Neural cell (in vitro differentiated cells): ENCODE results near the gene HSPA1A. TPM values are rescaled to one million over a fixed set of nuclear protein-coding genes. Genes with fewer than 3 reads are reported as not detected.

Experiments
- H2AFZ ChIP-seq: fragments of 200-600, 300-800 bp; sonication (generic), shearing (Covaris generic); 2 replicates; pipeline ENCODE4 v1.6.0; 2014; ENCODE audit warnings: low read depth, mild to moderate bottlenecking, antibody characterized with exemption, low read length, moderate library complexity
- H3F3A ChIP-seq: fragments of 200-600 bp; shearing (Covaris generic); 2 replicates; pipeline ENCODE4 v1.6.1; 2016; ENCODE audit warnings: mild to moderate bottlenecking, moderate library complexity, mixed read lengths, antibody characterized with exemption, low read length; ENCODE audit not compliant: insufficient read depth, poor library complexity, severe bottlenecking
- H3K27ac ChIP-seq: fragments of 200-600, 300-800 bp; sonication (generic), shearing (Covaris generic); 2 replicates; pipeline ENCODE4 v1.5.1; 2014; ENCODE audit warnings: mild to moderate bottlenecking, low read length, moderate library complexity
- H3K27me3 ChIP-seq: fragments of 300-800, 200-600 bp; sonication (generic), shearing (Covaris generic); 2 replicates; pipeline ENCODE4 v1.6.0; 2014; ENCODE audit warnings: mild to moderate bottlenecking, low read depth, low read length, moderate library complexity; ENCODE audit not compliant: insufficient read depth
- H3K36me3 ChIP-seq: fragments of 300-800, 200-600 bp; sonication (generic), shearing (Covaris generic); 2 replicates; pipeline ENCODE4 v1.5.1; 2014; ENCODE audit warnings: mild to moderate bottlenecking, antibody characterized with exemption, low read length, moderate library complexity; ENCODE audit not compliant: insufficient read depth
- H3K4me2 ChIP-seq: fragments of 300-800, 200-600 bp; sonication (generic), shearing (Covaris generic); 2 replicates; pipeline ENCODE4 v1.6.0; 2014; ENCODE audit warnings: mild to moderate bottlenecking, low read length
- H3K4me3 ChIP-seq: fragments of 300-800, 200-600 bp; sonication (generic), shearing (Covaris generic); 2 replicates; pipeline ENCODE4 v1.5.1; 2014; ENCODE audit warnings: mild to moderate bottlenecking, low read length, moderate library complexity
- H3K79me2 ChIP-seq: fragments of 200-600 bp; shearing (Covaris generic); replicated peaks from 2 replicates; pipeline ENCODE4 v1.6.0; 2014; ENCODE audit warnings: mild to moderate bottlenecking, low read length, moderate library complexity; ENCODE audit not compliant: insufficient read depth
- H3K9ac ChIP-seq: fragments of 300-800, 200-600 bp; sonication (generic), shearing (Covaris generic); 2 replicates; pipeline ENCODE4 v1.6.1; 2016; ENCODE audit warnings: mild to moderate bottlenecking, low read length, mixed read lengths
- H3K9me2 ChIP-seq: fragments of 200-600 bp; shearing (Covaris generic); 2 replicates; pipeline ENCODE4 v1.6.1; 2016; ENCODE audit warnings: mild to moderate bottlenecking, low read length, mixed read lengths; ENCODE audit not compliant: insufficient read depth
- H3K9me3 ChIP-seq: fragments of 200-600, 300-800 bp; sonication (generic), shearing (Covaris generic); 2 replicates; pipeline ENCODE4 v1.6.1; 2016; ENCODE audit warnings: mild to moderate bottlenecking, mixed run types, low read length, moderate library complexity, mixed read lengths
- H4K20me1 ChIP-seq: fragments of 200-600 bp; shearing (Covaris generic); 2 replicates; pipeline ENCODE4 v1.6.1; 2016; ENCODE audit warnings: mild to moderate bottlenecking, mixed run types; ENCODE audit not compliant: insufficient read depth
- EP300 ChIP-seq: fragments of 450-650 bp; conservative IDR thresholded peaks from 2 replicates; pipeline ENCODE4 v1.6.1; 2014; ENCODE audit warnings: antibody characterized with exemption, mild to moderate bottlenecking, moderate library complexity; ENCODE audit not compliant: poor library complexity, severe bottlenecking
- EZH2 ChIP-seq: fragments of 200-600, 300-800 bp; shearing (Covaris generic), sonication (generic); IDR thresholded peaks from 2 replicates; pipeline ENCODE4 v1.6.1; 2014; ENCODE audit warnings: antibody characterized with exemption, low read length, borderline replicate concordance, mild to moderate bottlenecking; ENCODE audit not compliant: insufficient read depth, poor library complexity, severe bottlenecking
- MXI1 ChIP-seq: fragments of 450-650 bp; conservative IDR thresholded peaks from 2 replicates; pipeline ENCODE4 v1.6.1; 2014; ENCODE audit warnings: antibody characterized with exemption, mild to moderate bottlenecking; ENCODE audit not compliant: poor library complexity, severe bottlenecking
- POLR2AphosphoS5 ChIP-seq: IDR thresholded peaks from 2 replicates; pipeline ENCODE4 v1.6.1; 2012
- RAD21 ChIP-seq: fragments of 450-650 bp; conservative IDR thresholded peaks from 2 replicates; pipeline ENCODE4 v1.6.1; 2014; ENCODE audit warnings: antibody characterized with exemption, mild to moderate bottlenecking, moderate library complexity
- SMC3 ChIP-seq: fragments of 450-650 bp; conservative IDR thresholded peaks from 2 replicates; pipeline ENCODE4 v1.6.1; 2014; ENCODE audit warnings: antibody characterized with exemption, mild to moderate bottlenecking, moderate library complexity; ENCODE audit not compliant: poor library complexity
- TAF1 ChIP-seq: IDR thresholded peaks from 2 replicates; pipeline ENCODE4 v1.6.1; 2012; ENCODE audit warnings: low read depth
- polyA plus RNA-seq: library from polyadenylated mRNA; depleted of rRNA; stranded (reverse); fragments of >200 nt; gene quantifications from 2 replicates; pipeline ENCODE4 v1.2.3, GENCODE V29; 2014
- TF ChIP-seq, protein P1 (sequence below): fragments of 450-650 bp; IDR thresholded peaks from 2 replicates; pipeline ENCODE4 v1.5.1; 2014; ENCODE audit warnings: antibody characterized with exemption, mild to moderate bottlenecking, moderate library complexity; ENCODE audit not compliant: poor library complexity, severe bottlenecking
- TF ChIP-seq, protein P2 (sequence below): IDR thresholded peaks from 2 replicates; pipeline ENCODE4 v1.6.1; 2012; ENCODE audit warnings: borderline replicate concordance

HSPA1A gene
- polyA plus RNA-seq, 1 donor from 2014 or later, result 50.9 TPM

DNA sequence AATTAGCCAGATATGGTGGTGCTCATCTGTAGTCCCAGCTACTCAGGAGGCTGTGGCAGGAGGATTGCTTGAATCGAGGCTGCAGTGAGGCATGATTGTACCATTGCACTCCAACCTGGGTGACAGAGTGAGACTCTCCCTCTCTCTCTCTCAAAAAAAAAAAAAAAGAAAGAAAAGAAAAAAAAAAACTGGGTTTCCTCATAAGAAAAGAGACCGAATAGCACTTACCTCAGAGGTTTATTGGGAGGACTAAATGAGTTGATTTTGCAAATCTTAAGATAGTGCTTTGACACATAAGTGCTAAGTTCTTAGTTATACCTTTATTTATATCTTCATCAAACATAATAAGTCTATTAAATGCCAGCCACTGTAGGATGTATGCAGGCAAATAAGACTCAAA lies 44.5 kb upstream of the HSPA1A start:
- Histone ChIP-seq H3K9me3 (no peaks in the 10 kb centered on the region), H3K4me2 (no peak overlapping the region), H3K27ac (no peak overlapping the region), H3K9ac (no peak overlapping the region), H3K9me2 (no peaks in the 10 kb centered on the region), H3F3A (no peaks in the 10 kb centered on the region), H4K20me1 (no peaks in the 10 kb centered on the region), H3K79me2 (no peaks in the 10 kb centered on the region), H3K4me3 (no peak overlapping the region), H3K27me3 (no peaks in the 10 kb centered on the region), H2AFZ (no peak overlapping the region), H3K36me3 (no peaks in the 10 kb centered on the region)
- TF ChIP-seq MXI1, result no peak
- no peak for TF ChIP-seq POLR2AphosphoS5
- TF ChIP-seq SMC3, result no peak
- TF ChIP-seq, protein P1, sequence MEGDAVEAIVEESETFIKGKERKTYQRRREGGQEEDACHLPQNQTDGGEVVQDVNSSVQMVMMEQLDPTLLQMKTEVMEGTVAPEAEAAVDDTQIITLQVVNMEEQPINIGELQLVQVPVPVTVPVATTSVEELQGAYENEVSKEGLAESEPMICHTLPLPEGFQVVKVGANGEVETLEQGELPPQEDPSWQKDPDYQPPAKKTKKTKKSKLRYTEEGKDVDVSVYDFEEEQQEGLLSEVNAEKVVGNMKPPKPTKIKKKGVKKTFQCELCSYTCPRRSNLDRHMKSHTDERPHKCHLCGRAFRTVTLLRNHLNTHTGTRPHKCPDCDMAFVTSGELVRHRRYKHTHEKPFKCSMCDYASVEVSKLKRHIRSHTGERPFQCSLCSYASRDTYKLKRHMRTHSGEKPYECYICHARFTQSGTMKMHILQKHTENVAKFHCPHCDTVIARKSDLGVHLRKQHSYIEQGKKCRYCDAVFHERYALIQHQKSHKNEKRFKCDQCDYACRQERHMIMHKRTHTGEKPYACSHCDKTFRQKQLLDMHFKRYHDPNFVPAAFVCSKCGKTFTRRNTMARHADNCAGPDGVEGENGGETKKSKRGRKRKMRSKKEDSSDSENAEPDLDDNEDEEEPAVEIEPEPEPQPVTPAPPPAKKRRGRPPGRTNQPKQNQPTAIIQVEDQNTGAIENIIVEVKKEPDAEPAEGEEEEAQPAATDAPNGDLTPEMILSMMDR, result no peak
- no peak for TF ChIP-seq EP300
- TF ChIP-seq, protein P2, sequence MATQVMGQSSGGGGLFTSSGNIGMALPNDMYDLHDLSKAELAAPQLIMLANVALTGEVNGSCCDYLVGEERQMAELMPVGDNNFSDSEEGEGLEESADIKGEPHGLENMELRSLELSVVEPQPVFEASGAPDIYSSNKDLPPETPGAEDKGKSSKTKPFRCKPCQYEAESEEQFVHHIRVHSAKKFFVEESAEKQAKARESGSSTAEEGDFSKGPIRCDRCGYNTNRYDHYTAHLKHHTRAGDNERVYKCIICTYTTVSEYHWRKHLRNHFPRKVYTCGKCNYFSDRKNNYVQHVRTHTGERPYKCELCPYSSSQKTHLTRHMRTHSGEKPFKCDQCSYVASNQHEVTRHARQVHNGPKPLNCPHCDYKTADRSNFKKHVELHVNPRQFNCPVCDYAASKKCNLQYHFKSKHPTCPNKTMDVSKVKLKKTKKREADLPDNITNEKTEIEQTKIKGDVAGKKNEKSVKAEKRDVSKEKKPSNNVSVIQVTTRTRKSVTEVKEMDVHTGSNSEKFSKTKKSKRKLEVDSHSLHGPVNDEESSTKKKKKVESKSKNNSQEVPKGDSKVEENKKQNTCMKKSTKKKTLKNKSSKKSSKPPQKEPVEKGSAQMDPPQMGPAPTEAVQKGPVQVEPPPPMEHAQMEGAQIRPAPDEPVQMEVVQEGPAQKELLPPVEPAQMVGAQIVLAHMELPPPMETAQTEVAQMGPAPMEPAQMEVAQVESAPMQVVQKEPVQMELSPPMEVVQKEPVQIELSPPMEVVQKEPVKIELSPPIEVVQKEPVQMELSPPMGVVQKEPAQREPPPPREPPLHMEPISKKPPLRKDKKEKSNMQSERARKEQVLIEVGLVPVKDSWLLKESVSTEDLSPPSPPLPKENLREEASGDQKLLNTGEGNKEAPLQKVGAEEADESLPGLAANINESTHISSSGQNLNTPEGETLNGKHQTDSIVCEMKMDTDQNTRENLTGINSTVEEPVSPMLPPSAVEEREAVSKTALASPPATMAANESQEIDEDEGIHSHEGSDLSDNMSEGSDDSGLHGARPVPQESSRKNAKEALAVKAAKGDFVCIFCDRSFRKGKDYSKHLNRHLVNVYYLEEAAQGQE, result no peak
- no peak for TF ChIP-seq RAD21
- no peak for TF ChIP-seq EZH2
- TF ChIP-seq TAF1, result no peak

DNA sequence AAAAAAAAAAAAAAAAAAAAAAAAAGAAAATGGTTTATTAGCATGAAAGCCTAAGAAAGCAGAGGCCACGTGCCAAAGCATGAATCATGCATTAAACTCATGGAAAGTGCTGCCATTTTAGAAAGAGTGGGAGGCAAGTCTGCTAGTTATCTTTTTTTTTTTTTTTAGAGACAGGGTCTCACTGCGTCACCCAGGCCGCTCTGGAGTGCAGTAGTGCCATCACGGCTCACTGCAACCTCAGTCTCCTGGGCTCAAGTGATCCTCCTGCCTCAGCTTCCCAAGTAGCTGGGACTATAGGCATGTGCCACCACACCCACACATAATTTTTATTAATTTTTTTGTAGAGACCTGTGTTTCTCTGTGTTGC lies 43.4 kb upstream of the HSPA1A start:
- no peak overlapping the region for H3K4me2 ChIP-seq
- no peak for TF ChIP-seq SMC3
- no peak for TF ChIP-seq EZH2
- no peak for TF ChIP-seq POLR2AphosphoS5
- TF ChIP-seq, protein P1, result no peak
- no peak for TF ChIP-seq EP300
- no peak for TF ChIP-seq MXI1
- TF ChIP-seq RAD21, result no peak
- TF ChIP-seq TAF1, result no peak
- TF ChIP-seq, protein P2, result no peak
- H3K4me3 ChIP-seq, result no peak overlapping the region
- no peaks in the 10 kb centered on the region for H3K9me2 ChIP-seq
- no peak overlapping the region for H3K9ac ChIP-seq
- no peaks in the 10 kb centered on the region for H3K9me3 ChIP-seq
- no peaks in the 10 kb centered on the region for H3F3A ChIP-seq
- H3K27me3 ChIP-seq, result no peaks in the 10 kb centered on the region
- H3K36me3 ChIP-seq, result no peaks in the 10 kb centered on the region
- no peaks in the 10 kb centered on the region for H3K79me2 ChIP-seq
- no peak overlapping the region for H3K27ac ChIP-seq
- no peak overlapping the region for H2AFZ ChIP-seq
- H4K20me1 ChIP-seq, result no peaks in the 10 kb centered on the region
